Central memory CD8-positive, alpha-beta T cell (primary cell): Measurements from ENCODE around the gene NTRK3.

ENCODE experiments used
- ATAC-seq: fragments of 150-1000 bp; cut with Tn5 transposase; replicated peaks from 2 replicates; pipeline ENCODE4 v1.10.0; 2022; ENCODE audit warnings: mild to moderate bottlenecking, moderate FRiP score, moderate number of reproducible peaks; ENCODE audit not compliant: poor library complexity, severe bottlenecking; ENCODE audit errors: extremely low read depth
- DNase-seq, 2 donors: peaks; one replicate each; pipeline ENCODE4 v3.0.0; 2021; ENCODE audit warnings: low spot score in 2 of 2
- H3K27ac Mint-ChIP-seq: one replicate; pipeline ENCODE4 v1.8.0; 2022; ENCODE audit warnings: low read depth, mild to moderate bottlenecking, moderate library complexity, mixed read lengths
- H3K27me3 Mint-ChIP-seq: one replicate; pipeline ENCODE4 v1.8.0; 2022; ENCODE audit warnings: mixed read lengths
- H3K36me3 Mint-ChIP-seq: one replicate; pipeline ENCODE4 v1.8.0; 2022; ENCODE audit warnings: mild to moderate bottlenecking, moderate library complexity, mixed read lengths; ENCODE audit not compliant: insufficient read depth
- H3K4me1 Mint-ChIP-seq: one replicate; pipeline ENCODE4 v1.8.0; 2022; ENCODE audit warnings: mixed read lengths
- H3K4me3 Mint-ChIP-seq: one replicate; pipeline ENCODE4 v1.8.0; 2022; ENCODE audit warnings: mild to moderate bottlenecking, moderate library complexity, mixed read lengths
- H3K9me3 Mint-ChIP-seq: one replicate; pipeline ENCODE4 v1.8.0; 2022; ENCODE audit warnings: mixed read lengths

NTRK3 gene

GRCh38 chr15:87828608-87829007, 427.9 kb downstream of the NTRK3 start:
- Mint-ChIP-seq H3K27me3 (peaks cover 23% of the 10 kb centered on the region), H3K9me3 (peaks cover 6% of the 10 kb centered on the region)
- ATAC-seq, result no peak

DNA sequence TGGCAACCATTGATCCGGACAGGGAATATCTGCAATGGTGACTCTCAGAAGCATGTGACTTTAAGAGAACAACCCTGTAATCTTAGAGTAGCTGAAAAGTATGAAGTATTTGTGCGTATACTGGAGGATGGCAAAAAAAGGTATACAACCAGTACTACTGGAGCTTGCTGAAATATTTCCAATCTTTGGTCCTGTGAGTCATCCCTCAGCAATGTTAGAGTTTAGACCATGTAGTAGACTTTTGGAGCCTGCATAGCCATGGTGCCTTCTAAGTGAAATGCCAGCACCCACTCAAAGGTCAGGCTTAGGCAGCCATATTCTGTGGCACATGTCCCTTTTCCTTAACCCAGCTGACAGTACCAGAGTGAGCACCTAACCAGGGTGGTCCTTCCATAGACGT, 429.4 kb downstream of the NTRK3 start:
- Mint-ChIP-seq H3K4me1 (no peaks in the 10 kb centered on the region), H3K9me3 (peaks cover 6% of the 10 kb centered on the region), H3K36me3 (peaks cover 2% of the 10 kb centered on the region), H3K27ac (no peak overlapping the region), H3K4me3 (no peak overlapping the region), H3K27me3 (peaks cover 18% of the 10 kb centered on the region)
- DNase-seq (no peak), ATAC-seq (no peak)

More at GRCh38 chr15:87828608-87829007, 427.9 kb downstream of the NTRK3 start:
- no peak overlapping the region for H3K27ac Mint-ChIP-seq
- peaks cover 2% of the 10 kb centered on the region for H3K36me3 Mint-ChIP-seq
- H3K4me3 Mint-ChIP-seq, result no peak overlapping the region
- no peak for DNase-seq
- no peaks in the 10 kb centered on the region for H3K4me1 Mint-ChIP-seq

GRCh38 chr15:87826119-87826747, 430.3 kb downstream of the NTRK3 start:
- Mint-ChIP-seq H3K27me3 (peaks cover 12% of the 10 kb centered on the region), H3K9me3 (peaks cover 6% of the 10 kb centered on the region), H3K4me3 (no peak overlapping the region), H3K36me3 (peaks cover 2% of the 10 kb centered on the region), H3K27ac (no peak overlapping the region), H3K4me1 (no peaks in the 10 kb centered on the region)
- ATAC-seq (no peak), DNase-seq (no peak)

- DNase-seq, result no peak
- H3K9me3 Mint-ChIP-seq, result peaks cover 6% of the 10 kb centered on the region
- no peaks in the 10 kb centered on the region for H3K36me3 Mint-ChIP-seq
Observed at GRCh38 chr15:87818756-87819155, 437.8 kb downstream of the NTRK3 start.

DNA sequence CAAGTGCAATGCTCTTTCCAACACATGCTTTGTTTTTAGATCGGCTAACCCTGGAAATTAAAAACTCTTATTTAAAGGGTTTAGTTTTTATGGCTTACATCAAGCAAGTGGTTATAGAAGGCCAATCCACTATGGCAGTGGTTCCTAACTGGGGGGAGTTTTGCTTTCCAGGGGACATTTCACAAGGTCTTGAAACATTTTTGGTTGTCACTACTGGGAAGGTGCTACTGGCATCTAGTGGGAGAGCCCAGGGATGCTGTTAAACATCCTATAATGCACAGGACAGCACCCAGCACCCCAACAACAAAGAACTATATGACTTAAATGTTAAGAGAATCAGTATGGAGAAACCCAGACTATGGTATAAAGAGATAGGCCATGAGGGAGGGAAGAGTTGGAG, 439.0 kb downstream of the NTRK3 start:
- ATAC-seq (no peak), DNase-seq (no peak)
- H3K9me3 Mint-ChIP-seq, result peaks cover 6% of the 10 kb centered on the region
- H3K4me1 Mint-ChIP-seq, result no peaks in the 10 kb centered on the region
- H3K27ac Mint-ChIP-seq, result no peak overlapping the region
- no peaks in the 10 kb centered on the region for H3K36me3 Mint-ChIP-seq
- no peaks in the 10 kb centered on the region for H3K27me3 Mint-ChIP-seq
- H3K4me3 Mint-ChIP-seq, result no peak overlapping the region

More at GRCh38 chr15:87818756-87819155, 437.8 kb downstream of the NTRK3 start:
- ATAC-seq, result no peak
- Mint-ChIP-seq H3K4me3 (no peak overlapping the region), H3K27ac (no peak overlapping the region), H3K27me3 (peaks cover 12% of the 10 kb centered on the region), H3K4me1 (no peaks in the 10 kb centered on the region)

DNA sequence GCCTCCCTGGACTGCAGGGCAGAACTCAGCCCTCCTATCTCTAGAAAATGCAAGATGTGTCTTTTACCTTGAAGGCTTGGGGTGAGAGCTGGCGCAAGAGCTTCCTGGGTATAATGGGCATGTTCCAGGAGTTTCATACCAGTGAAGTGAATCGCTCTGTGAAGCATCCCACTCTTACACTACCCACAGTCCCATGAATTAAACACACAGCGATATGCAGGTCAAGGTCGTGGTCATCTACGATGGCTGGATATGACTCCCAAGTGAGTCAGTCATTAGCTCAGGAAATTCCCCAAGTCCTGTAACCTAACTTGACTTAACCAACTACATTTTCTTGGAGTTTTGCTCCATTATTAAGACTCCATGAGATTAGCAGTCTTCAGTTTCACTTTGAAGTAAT, 439.7 kb downstream of the NTRK3 start:
- Mint-ChIP-seq H3K9me3 (peaks cover 6% of the 10 kb centered on the region), H3K27me3 (no peaks in the 10 kb centered on the region), H3K27ac (no peak overlapping the region), H3K36me3 (no peaks in the 10 kb centered on the region), H3K4me1 (no peaks in the 10 kb centered on the region), H3K4me3 (no peak overlapping the region)
- ATAC-seq (no peak), DNase-seq (no peak)

- Mint-ChIP-seq H3K4me1 (no peaks in the 10 kb centered on the region), H3K27me3 (peaks cover 1% of the 10 kb centered on the region), H3K27ac (no peak overlapping the region), H3K36me3 (no peaks in the 10 kb centered on the region), H3K4me3 (no peak overlapping the region), H3K9me3 (peaks cover 6% of the 10 kb centered on the region)
- no peak for ATAC-seq
- DNase-seq, result no peak
Observed at GRCh38 chr15:87816016-87816415, 440.5 kb downstream of the NTRK3 start.
